Measurements from ENCODE around the gene TMA7B. TPM values are rescaled to one million over a fixed set of nuclear protein-coding genes. Genes with fewer than 3 reads are reported as not detected.
"Not testable (repeated sequence)": the region's sequence is repeated elsewhere in the genome, so short reads cannot be mapped to it uniquely, and the experiment has no call there.

Gene TMA7B
- polyA plus RNA-seq, 1 of the 3 experiments (the other 2 are of a cell fraction), result not detected

GRCh38 chr22:39947220-39948216 is 12.7 kb upstream of the TMA7B start:
- Histone ChIP-seq H4K20me1 (ENCODE audit: insufficient read depth) (no peaks in the 10 kb centered on the region), H3F3A (replicated peaks; ENCODE audit: insufficient read depth) (no peaks in the 10 kb centered on the region), H3K27me3 (ENCODE audit: insufficient read depth) (no peaks in the 10 kb centered on the region), H3K27ac (ENCODE audit: low read depth in 2 of 2, low read length in 1 of 2) (peak overlapping the region in 1 of 2 experiments; percentile 28; a peak in 1 of 4 replicates), H3K4me3 (ENCODE audit: low read depth in 2 of 2, low read length in 1 of 2) (no peak overlapping the region), H3K36me3 (replicated peaks in 1 of 2; ENCODE audit: control insufficient read depth in 1 of 2, insufficient read depth in 2 of 2, low read length in 1 of 2) (no peaks in the 10 kb centered on the region), H3K4me1 (ENCODE audit: control insufficient read depth in 1 of 2, insufficient read depth in 2 of 2, low read depth in 1 of 2, low read length in 1 of 2) (peaks cover 0 to 6% of the 10 kb centered on the region in 2 experiments; a peak in 1 of 4 replicates), H3K9ac (no peak overlapping the region), H3K4me2 (no peak overlapping the region), H2AFZ (ENCODE audit: low read depth) (no peak overlapping the region), H3K9me2 (no peaks in the 10 kb centered on the region), H3K9me3 (no peaks in the 10 kb centered on the region), H3K79me2 (ENCODE audit: insufficient read depth) (no peaks in the 10 kb centered on the region)
- POLR2A ChIA-PET, result no interaction called here
- CTCF ChIA-PET, result interaction anchor here (1.2 kb wide), 1 partner anchor 12 kb away, joined by 3 read pairs; no protein-coding TSS in a partner anchor
- no peak for DNase-seq
- 80% methylated on average over 2 of the region's 8 CpGs for WGBS (ENCODE audit: low lambda C conversion rate)
- TF ChIP-seq POLR2AphosphoS5 (IDR thresholded peaks at IDR 0.05; ENCODE audit: low read depth, low read length), result no peak
- no peak for TF ChIP-seq IRF3 (IDR thresholded peaks at IDR 0.05; ENCODE audit: low read depth, low read length)
- no peak for TF ChIP-seq RFX5 (IDR thresholded peaks at IDR 0.05; ENCODE audit: low read length)

GRCh38 chr22:39949964-39950737 is 10.0 kb upstream of the TMA7B start:
- WGBS (ENCODE audit: low lambda C conversion rate), result 58% methylated on average over 8 of the region's 8 CpGs
- Histone ChIP-seq H3K4me2 (no peak overlapping the region), H3K9me3 (no peaks in the 10 kb centered on the region), H3K27ac (ENCODE audit: low read depth in 2 of 2, low read length in 1 of 2) (no peak overlapping the region), H3K36me3 (replicated peaks in 1 of 2; ENCODE audit: control insufficient read depth in 1 of 2, insufficient read depth in 2 of 2, low read length in 1 of 2) (no peaks in the 10 kb centered on the region), H3F3A (replicated peaks; ENCODE audit: insufficient read depth) (no peaks in the 10 kb centered on the region), H3K4me3 (ENCODE audit: low read depth in 2 of 2, low read length in 1 of 2) (no peak overlapping the region), H3K4me1 (ENCODE audit: control insufficient read depth in 1 of 2, insufficient read depth in 2 of 2, low read depth in 1 of 2, low read length in 1 of 2) (peaks cover 0 to 6% of the 10 kb centered on the region in 2 experiments; a peak in 1 of 4 replicates), H3K27me3 (ENCODE audit: insufficient read depth) (no peaks in the 10 kb centered on the region), H4K20me1 (ENCODE audit: insufficient read depth) (no peaks in the 10 kb centered on the region), H3K9me2 (no peaks in the 10 kb centered on the region), H3K9ac (no peak overlapping the region), H3K79me2 (ENCODE audit: insufficient read depth) (no peaks in the 10 kb centered on the region), H2AFZ (ENCODE audit: low read depth) (no peak overlapping the region)
- no peak for TF ChIP-seq FOXM1 (IDR thresholded peaks at IDR 0.05; ENCODE audit: low read depth)
- TF ChIP-seq REST (IDR thresholded peaks at IDR 0.05; ENCODE audit: low read depth, low read length), result no peak
- TF ChIP-seq JUND (IDR thresholded peaks at IDR 0.05), result no peak
- TF ChIP-seq RAD21 (IDR thresholded peaks at IDR 0.05; ENCODE audit: low read length), result no peak
- ChIA-PET POLR2A (no interaction called here), CTCF (no interaction called here)
- DNase-seq, result no peak

GRCh38 chr22:39951603-39952293 is 8.4 kb upstream of the TMA7B start:
- H2AFZ ChIP-seq (ENCODE audit: low read depth); H3K79me2 ChIP-seq (ENCODE audit: insufficient read depth); POLR2A ChIA-PET; H3K9me3 ChIP-seq; H3K4me1 ChIP-seq (ENCODE audit: control insufficient read depth in 1 of 2, insufficient read depth in 2 of 2, low read depth in 1 of 2, low read length in 1 of 2); H4K20me1 ChIP-seq (ENCODE audit: insufficient read depth); H3K27me3 ChIP-seq (ENCODE audit: insufficient read depth); CTCF ChIA-PET; DNase-seq; H3K4me2 ChIP-seq; H3K9ac ChIP-seq; H3K27ac ChIP-seq (ENCODE audit: low read depth in 2 of 2, low read length in 1 of 2); H3K9me2 ChIP-seq; H3F3A ChIP-seq (replicated peaks; ENCODE audit: insufficient read depth); H3K4me3 ChIP-seq (ENCODE audit: low read depth in 2 of 2, low read length in 1 of 2); H3K36me3 ChIP-seq (replicated peaks in 1 of 2; ENCODE audit: control insufficient read depth in 1 of 2, insufficient read depth in 2 of 2, low read length in 1 of 2): not testable (repeated sequence)
- WGBS (ENCODE audit: low lambda C conversion rate), result 83% methylated on average over 10 of the region's 11 CpGs
